ENCODE data around the gene APEH. TPM values are rescaled to one million over a fixed set of nuclear protein-coding genes. Genes with fewer than 3 reads are reported as not detected.

Gene APEH
- total RNA-seq (100 to 1,000 TPM in 1 of 2 donors, 10 to 100 TPM in 1; 58.4 to 119 TPM), polyA plus RNA-seq (10 to 100 TPM; 25.2 to 80.0 TPM)
- long read RNA-seq, donor 1, transcript APEH-201 (22 exons, 3,220 nt) = major isoform, 11 of 25 reads
- long read RNA-seq, donor 1, partial matches to known transcripts = 14 of 25 reads
- long read RNA-seq, donor 1, other reads (novel, unspliced or antisense) = 0 of 25 reads
- long read RNA-seq, donor 2, partial matches to known transcripts = 5 of 6 reads
- long read RNA-seq, donor 2, other reads (novel, unspliced or antisense) = 0 of 6 reads
- long read RNA-seq, donor 3, transcript APEH-201 (22 exons, 3,220 nt) = major isoform, 9 of 9 reads
- long read RNA-seq, donor 3, partial matches to known transcripts = 0 of 9 reads
- long read RNA-seq, donor 3, other reads (novel, unspliced or antisense) = 0 of 9 reads
- long read RNA-seq, donor 4, partial matches to known transcripts = 10 of 13 reads
- long read RNA-seq, donor 4, other reads (novel, unspliced or antisense) = 0 of 13 reads
- long read RNA-seq, donor 5, transcript APEH-201 (22 exons, 3,220 nt) = major isoform, 12 of 12 reads
- long read RNA-seq, donor 5, partial matches to known transcripts = 0 of 12 reads
- long read RNA-seq, donor 5, other reads (novel, unspliced or antisense) = 0 of 12 reads

DNA sequence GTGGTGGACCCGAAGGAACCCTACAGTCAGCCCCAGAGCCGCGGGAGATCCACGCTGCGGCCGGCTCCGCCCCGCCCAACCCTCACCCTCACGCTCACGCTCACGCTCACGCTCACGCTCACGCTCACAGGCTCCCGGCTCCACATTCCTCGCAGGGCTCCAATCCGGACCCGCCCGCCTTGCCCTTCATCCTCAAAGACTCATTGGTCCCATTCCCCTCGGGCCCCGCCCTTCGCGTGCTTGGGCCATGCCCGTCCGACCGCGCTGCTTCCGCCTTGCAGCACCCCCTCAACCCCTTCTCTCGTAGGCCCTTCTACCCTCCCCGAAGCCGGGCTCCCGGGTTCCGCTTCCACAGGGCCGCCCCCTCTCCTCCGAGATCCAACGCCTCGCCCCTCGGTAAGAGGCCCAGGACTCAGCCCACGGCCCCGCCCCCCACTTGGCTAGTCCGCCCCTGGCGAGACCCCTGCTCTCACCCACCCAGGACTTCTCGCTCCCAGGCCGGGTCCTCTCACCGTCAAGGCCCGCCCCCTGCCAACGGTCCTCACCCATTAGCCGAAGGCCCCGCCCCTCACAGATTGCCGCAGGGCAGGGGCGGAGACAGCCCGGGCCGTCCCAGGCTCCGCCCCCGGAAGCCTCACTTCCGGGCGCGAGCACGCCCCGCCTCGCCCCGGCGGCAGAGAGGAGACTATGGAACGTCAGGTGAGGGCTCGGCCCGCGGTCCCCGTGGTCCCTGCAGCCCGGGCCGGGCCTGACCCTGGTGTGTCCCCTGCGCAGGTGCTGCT is at the start of gene APEH:
Gene APEH (plus strand): TSS at position 637 of the 782 bp plus-strand sequence. CDS start 51 bp downstream, at position 688.
- Histone ChIP-seq H3K9ac (ENCODE audit: insufficient read depth in 1 of 2, low read length in 2 of 2) (peak within 1 kb of the TSS; percentile 8 to 33), H3K4me3 (peak within 1 kb of the TSS; percentile 87), H3K27ac (ENCODE audit: low read depth in 1 of 2, low read length in 1 of 2) (peak within 1 kb of the TSS; percentile 93 to 95), H3K9me3 (ENCODE audit: control insufficient read depth in 4 of 4, insufficient read depth in 3 of 4, low read length in 3 of 4) (no peaks in the 10 kb centered on the region), H3K27me3 (ENCODE audit: control insufficient read depth in 3 of 3, insufficient read depth in 3 of 3, low read length in 2 of 3) (no peaks in the 10 kb centered on the region), H3K36me3 (ENCODE audit: control insufficient read depth in 4 of 4, insufficient read depth in 4 of 4, low read length in 4 of 4) (peaks cover 0 to 28% (median 13%) of the 10 kb centered on the region in 4 donors), H3K4me1 (ENCODE audit: control insufficient read depth in 5 of 5, insufficient read depth in 5 of 5, low read length in 5 of 5) (peaks cover 0 to 15% (median 0%) of the 10 kb centered on the region in 5 donors)
- peak; percentile 96 to 97 (median 96) for DNase-seq
- WGBS, 2 donors = 0 to 1% methylated on average over 69 to 70 of the region's 71 CpGs
- TF ChIP-seq, protein P1, sequence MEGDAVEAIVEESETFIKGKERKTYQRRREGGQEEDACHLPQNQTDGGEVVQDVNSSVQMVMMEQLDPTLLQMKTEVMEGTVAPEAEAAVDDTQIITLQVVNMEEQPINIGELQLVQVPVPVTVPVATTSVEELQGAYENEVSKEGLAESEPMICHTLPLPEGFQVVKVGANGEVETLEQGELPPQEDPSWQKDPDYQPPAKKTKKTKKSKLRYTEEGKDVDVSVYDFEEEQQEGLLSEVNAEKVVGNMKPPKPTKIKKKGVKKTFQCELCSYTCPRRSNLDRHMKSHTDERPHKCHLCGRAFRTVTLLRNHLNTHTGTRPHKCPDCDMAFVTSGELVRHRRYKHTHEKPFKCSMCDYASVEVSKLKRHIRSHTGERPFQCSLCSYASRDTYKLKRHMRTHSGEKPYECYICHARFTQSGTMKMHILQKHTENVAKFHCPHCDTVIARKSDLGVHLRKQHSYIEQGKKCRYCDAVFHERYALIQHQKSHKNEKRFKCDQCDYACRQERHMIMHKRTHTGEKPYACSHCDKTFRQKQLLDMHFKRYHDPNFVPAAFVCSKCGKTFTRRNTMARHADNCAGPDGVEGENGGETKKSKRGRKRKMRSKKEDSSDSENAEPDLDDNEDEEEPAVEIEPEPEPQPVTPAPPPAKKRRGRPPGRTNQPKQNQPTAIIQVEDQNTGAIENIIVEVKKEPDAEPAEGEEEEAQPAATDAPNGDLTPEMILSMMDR (IDR thresholded peaks at IDR 0.05; ENCODE audit: control extremely low read depth, extremely low read depth) = no peak
- peak; percentile 91 for ATAC-seq (ENCODE audit: insufficient read depth, low FRiP score)

GRCh38 chr3:49625071-49625470 is 49.1 kb upstream of the APEH start:
- no peak overlapping the region for H3K27ac ChIP-seq (ENCODE audit: low read depth in 1 of 2, low read length in 1 of 2)
- no peak overlapping the region for H3K9ac ChIP-seq (ENCODE audit: insufficient read depth in 1 of 2, low read length in 2 of 2)
- H3K4me3 ChIP-seq = no peak overlapping the region
- ATAC-seq (ENCODE audit: insufficient read depth, low FRiP score) (no peak), DNase-seq (no peak)
- no peaks in the 10 kb centered on the region for H3K27me3 ChIP-seq (ENCODE audit: control insufficient read depth in 3 of 3, insufficient read depth in 3 of 3, low read length in 2 of 3)
- TF ChIP-seq, protein P1 (IDR thresholded peaks at IDR 0.05; ENCODE audit: control extremely low read depth, extremely low read depth) = no peak
- 94 to 95% methylated on average over 13 of the region's 13 CpGs for WGBS, 2 donors
- H3K36me3 ChIP-seq (ENCODE audit: control insufficient read depth in 4 of 4, insufficient read depth in 4 of 4, low read length in 4 of 4) = no peaks in the 10 kb centered on the region
- H3K4me1 ChIP-seq (ENCODE audit: control insufficient read depth in 5 of 5, insufficient read depth in 5 of 5, low read length in 5 of 5) = no peaks in the 10 kb centered on the region
- no peaks in the 10 kb centered on the region for H3K9me3 ChIP-seq (ENCODE audit: control insufficient read depth in 4 of 4, insufficient read depth in 3 of 4, low read length in 3 of 4)

GRCh38 chr3:49626101-49626581 is 48.0 kb upstream of the APEH start:
- Histone ChIP-seq H3K36me3 (ENCODE audit: control insufficient read depth in 4 of 4, insufficient read depth in 4 of 4, low read length in 4 of 4) (no peaks in the 10 kb centered on the region), H3K27me3 (ENCODE audit: control insufficient read depth in 3 of 3, insufficient read depth in 3 of 3, low read length in 2 of 3) (no peaks in the 10 kb centered on the region), H3K4me1 (ENCODE audit: control insufficient read depth in 5 of 5, insufficient read depth in 5 of 5, low read length in 5 of 5) (no peaks in the 10 kb centered on the region), H3K27ac (ENCODE audit: low read depth in 1 of 2, low read length in 1 of 2) (no peak overlapping the region), H3K4me3 (no peak overlapping the region), H3K9ac (ENCODE audit: insufficient read depth in 1 of 2, low read length in 2 of 2) (no peak overlapping the region), H3K9me3 (ENCODE audit: control insufficient read depth in 4 of 4, insufficient read depth in 3 of 4, low read length in 3 of 4) (no peaks in the 10 kb centered on the region)
- WGBS, 2 donors = 44 to 63% methylated on average over 8 of the region's 8 CpGs
- DNase-seq (no peak), ATAC-seq (ENCODE audit: insufficient read depth, low FRiP score) (no peak)
- TF ChIP-seq, protein P1 (IDR thresholded peaks at IDR 0.05; ENCODE audit: control extremely low read depth, extremely low read depth) = no peak

All from lung (tissue), 16 donors.